Small intestine (tissue), 7 donors: ENCODE measurements around the gene GATD1. TPM values are rescaled to one million over a fixed set of nuclear protein-coding genes. Genes with fewer than 3 reads are reported as not detected.

Experiments used
- DNase-seq, 2 donors: peaks; one replicate each; pipeline versions ENCODE4 v3.0.0 to v3.0.0-alpha.2; 2013
- FAIRE-seq: peaks from 2 replicates; lab custom pipeline; 2012; peaks lifted over from hg19 to GRCh38; lab: Jason Lieb, UNC
- H3K27ac ChIP-seq, 3 donors: one replicate each; pipeline ENCODE4 v1.5.1; 2013; ENCODE audit warnings: low read length in 2 of 3, mild to moderate bottlenecking in 2 of 3, control low read depth in 1 of 3, inconsistent platforms in 1 of 3, low read depth in 1 of 3, moderate library complexity in 1 of 3
- H3K27me3 ChIP-seq, 3 donors: one replicate each; pipeline ENCODE4 v1.6.1; 2013; ENCODE audit warnings: low read length in 3 of 3, inconsistent platforms in 1 of 3; ENCODE audit not compliant: control insufficient read depth in 3 of 3, insufficient read depth in 3 of 3
- H3K36me3 ChIP-seq, 3 donors: one replicate each; pipeline ENCODE4 v1.6.1; 2013; ENCODE audit warnings: low read length in 3 of 3, inconsistent platforms in 1 of 3, low read depth in 1 of 3, mild to moderate bottlenecking in 1 of 3, moderate library complexity in 1 of 3; ENCODE audit not compliant: control insufficient read depth in 3 of 3, insufficient read depth in 2 of 3
- H3K4me1 ChIP-seq, 3 donors: one replicate each; pipeline ENCODE4 v1.6.1; 2013; ENCODE audit warnings: low read length in 2 of 3, inconsistent platforms in 1 of 3, low read depth in 1 of 3, mild to moderate bottlenecking in 1 of 3, moderate library complexity in 1 of 3; ENCODE audit not compliant: control insufficient read depth in 3 of 3, insufficient read depth in 2 of 3
- H3K4me3 ChIP-seq, 3 donors: one replicate each; pipeline ENCODE4 v1.5.1; 2013; ENCODE audit warnings: low read length in 3 of 3, control low read depth in 1 of 3, inconsistent platforms in 1 of 3, low read depth in 1 of 3, mild to moderate bottlenecking in 1 of 3, moderate library complexity in 1 of 3
- H3K9me3 ChIP-seq, 2 donors: one replicate each; pipeline ENCODE4 v1.6.1; 2013; ENCODE audit warnings: low read depth in 1 of 2, low read length in 1 of 2; ENCODE audit not compliant: control insufficient read depth in 2 of 2, insufficient read depth in 1 of 2
- WGBS, 3 donors: extraction: QIAGEN DNeasy Blood & Tissue Kit; methylation state at CpG; one replicate each; pipeline ENCODE4 v1.1.7; 2013; 5-methylcytosine and 5-hydroxymethylcytosine counted together
- polyA plus RNA-seq, 4 donors: library from polyadenylated mRNA; stranded (reverse) in 3 of 4; unstranded in 1 of 4; fragments of 200-250 nt in 3 of 4; fragments of 120-200 nt in 1 of 4; gene quantifications; one replicate each; pipeline versions ENCODE4 v1.2.1 to v1.2.3, GENCODE V29; 2013
- donor health status: healthy with polysubstance abuse.
- donor health status: control.
- donor health status: control.
- donor health status: Bipolar disorder and iron deficiency.
- donor health status: healthy.

The GATD1 gene
- polyA plus RNA-seq, 4 donors: 12.2 to 55.6 (median 29.8) TPM

DNA sequence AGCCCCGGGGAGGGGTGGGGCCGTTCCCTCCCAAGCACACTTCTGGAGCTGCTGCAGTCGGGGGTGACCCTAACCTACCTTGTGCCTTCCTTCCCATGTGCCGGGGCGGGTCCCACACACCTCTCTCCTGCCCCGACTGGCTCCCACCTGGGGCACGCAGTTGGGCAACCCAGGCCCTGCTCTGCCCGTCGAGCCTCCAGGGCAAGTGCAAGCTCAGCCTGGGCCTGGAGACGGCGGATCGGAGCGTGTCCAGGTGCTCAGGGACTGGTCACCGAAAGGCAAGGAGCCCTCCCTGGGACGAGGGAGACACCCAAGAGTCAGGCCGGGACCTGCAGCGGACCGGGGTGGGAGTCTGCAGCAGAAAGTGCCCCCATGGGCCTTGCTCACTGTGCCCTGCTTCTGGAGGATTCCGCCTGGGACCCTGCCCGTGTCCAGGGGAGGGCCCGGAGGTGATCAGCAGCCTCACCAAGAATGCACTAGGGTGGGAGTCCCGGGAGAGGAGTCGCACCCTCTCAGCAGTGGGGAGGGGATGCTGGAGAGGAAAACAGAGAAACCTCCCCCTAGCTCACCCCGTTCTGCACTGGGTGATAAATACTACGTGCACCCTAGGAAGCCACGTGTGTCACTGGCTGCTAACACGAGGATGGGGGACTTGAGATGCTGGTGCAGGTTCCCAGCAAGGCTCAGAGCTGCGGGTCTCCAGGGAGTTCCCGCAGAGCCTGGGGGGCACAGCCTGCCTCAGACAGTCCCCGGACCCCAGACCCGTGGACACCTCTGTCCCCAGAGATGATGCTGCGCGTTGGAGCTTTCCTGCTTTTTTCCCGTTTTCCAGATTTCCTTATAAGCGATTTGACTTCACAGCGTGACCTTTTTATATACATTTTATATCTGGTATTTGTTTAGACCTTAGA is 5.2 kb upstream of the GATD1 start:
- Histone ChIP-seq H3K4me3 (no peak overlapping the region), H3K4me1 (peaks cover 0 to 24% (median 3%) of the 10 kb centered on the region in 3 donors), H3K27me3 (no peaks in the 10 kb centered on the region), H3K27ac (no peak overlapping the region), H3K9me3 (no peaks in the 10 kb centered on the region), H3K36me3 (peaks cover 0 to 47% (median 0%) of the 10 kb centered on the region in 3 donors)
- DNase-seq (no peak), FAIRE-seq (no peak)
- WGBS, 3 donors: 61 to 75% (median 73%) methylated on average over 34 to 36 of the region's 36 CpGs

DNA sequence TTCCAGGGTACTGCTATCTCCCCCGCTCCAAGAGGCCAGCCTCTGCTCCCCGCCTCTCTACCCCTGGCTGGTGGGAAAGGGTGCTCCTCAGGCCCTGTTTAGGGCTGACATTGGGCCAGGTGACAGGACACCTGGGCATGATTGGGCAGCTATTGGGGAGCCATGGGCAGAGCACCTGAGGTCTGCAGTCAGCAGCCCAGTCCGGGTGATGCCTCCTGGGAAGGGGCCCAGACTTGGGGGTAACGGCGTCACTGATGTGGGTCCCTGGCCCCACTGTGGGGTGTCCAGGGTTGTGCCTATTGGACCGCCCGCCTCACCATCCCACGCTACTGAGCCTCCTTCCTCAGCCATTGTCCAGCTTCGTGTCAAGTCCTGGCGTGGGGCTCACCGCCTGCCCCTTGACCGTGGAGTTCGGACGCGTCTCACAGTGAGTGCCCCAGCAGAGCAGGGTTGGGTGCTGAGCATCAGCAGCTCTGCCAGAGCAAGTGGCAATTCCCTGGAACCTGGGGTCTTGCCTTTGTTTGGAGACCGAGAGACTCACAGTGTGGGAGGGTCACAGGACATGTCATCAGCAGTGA is 2.8 kb upstream of the GATD1 start:
- Histone ChIP-seq H3K9me3 (no peaks in the 10 kb centered on the region), H3K27me3 (no peaks in the 10 kb centered on the region), H3K27ac (no peak overlapping the region), H3K36me3 (peaks cover 0 to 46% (median 0%) of the 10 kb centered on the region in 3 donors), H3K4me3 (no peak overlapping the region), H3K4me1 (peaks cover 2 to 38% (median 6%) of the 10 kb centered on the region in 3 donors)
- FAIRE-seq (no peak), DNase-seq (no peak)
- WGBS, 3 donors: 95 to 96% (median 95%) methylated on average over 16 of the region's 16 CpGs

DNA sequence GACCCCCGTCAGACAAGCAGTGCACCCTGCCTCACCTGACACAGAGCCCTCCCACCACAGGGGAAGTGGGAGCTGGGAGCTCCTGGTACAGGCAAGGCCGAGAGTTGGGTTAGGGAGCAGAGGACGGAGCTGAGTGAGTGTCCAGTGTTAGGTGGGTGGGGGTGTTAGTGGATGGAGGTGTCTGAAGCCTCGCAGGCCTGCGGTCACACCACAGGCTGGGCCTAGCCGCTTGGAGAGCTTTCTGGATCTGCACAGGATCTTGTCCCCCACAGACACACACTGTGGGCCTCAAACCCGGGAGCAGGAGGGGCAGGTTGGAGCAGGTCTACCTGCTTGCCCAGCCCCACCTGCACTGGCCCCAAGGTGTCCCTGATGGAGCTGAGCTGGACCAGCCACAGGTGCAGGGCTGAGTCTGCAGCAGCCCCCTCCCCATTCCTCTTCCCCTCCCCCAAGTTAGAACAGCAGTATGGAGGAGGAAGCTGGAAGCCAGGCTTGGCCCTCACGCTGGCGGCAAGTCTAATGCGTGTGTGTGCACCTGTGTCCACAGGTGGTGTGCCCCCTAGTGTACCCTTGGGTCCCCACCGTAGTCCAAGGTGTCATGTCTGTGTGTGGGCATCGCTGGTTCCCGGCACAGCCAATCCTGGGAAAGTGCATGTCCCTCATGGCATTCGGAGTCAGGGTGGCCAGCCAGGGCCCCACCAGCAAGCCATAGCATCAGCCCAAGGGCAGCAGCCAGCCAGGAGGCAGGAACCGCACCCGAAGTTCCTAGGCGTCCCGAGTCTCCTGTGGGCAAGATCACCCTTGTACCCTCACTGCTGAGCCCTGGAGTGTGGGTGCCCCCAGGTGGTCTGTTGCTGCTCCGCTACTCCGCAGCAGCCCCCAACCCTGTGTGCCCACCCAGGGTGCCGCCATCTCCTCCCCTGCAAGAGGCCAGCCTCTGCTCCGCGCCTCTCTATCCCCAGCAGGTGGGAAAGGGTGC is 2.0 kb upstream of the GATD1 start:
- Histone ChIP-seq H3K27ac (no peak overlapping the region), H3K36me3 (peaks cover 0 to 52% (median 0%) of the 10 kb centered on the region in 3 donors), H3K9me3 (no peaks in the 10 kb centered on the region), H3K4me1 (peaks cover 2 to 38% (median 6%) of the 10 kb centered on the region in 3 donors), H3K4me3 (no peak overlapping the region), H3K27me3 (no peaks in the 10 kb centered on the region)
- WGBS, 3 donors: 86 to 92% (median 88%) methylated on average over 22 to 23 of the region's 23 CpGs
- DNase-seq (no peak), FAIRE-seq (no peak)

DNA sequence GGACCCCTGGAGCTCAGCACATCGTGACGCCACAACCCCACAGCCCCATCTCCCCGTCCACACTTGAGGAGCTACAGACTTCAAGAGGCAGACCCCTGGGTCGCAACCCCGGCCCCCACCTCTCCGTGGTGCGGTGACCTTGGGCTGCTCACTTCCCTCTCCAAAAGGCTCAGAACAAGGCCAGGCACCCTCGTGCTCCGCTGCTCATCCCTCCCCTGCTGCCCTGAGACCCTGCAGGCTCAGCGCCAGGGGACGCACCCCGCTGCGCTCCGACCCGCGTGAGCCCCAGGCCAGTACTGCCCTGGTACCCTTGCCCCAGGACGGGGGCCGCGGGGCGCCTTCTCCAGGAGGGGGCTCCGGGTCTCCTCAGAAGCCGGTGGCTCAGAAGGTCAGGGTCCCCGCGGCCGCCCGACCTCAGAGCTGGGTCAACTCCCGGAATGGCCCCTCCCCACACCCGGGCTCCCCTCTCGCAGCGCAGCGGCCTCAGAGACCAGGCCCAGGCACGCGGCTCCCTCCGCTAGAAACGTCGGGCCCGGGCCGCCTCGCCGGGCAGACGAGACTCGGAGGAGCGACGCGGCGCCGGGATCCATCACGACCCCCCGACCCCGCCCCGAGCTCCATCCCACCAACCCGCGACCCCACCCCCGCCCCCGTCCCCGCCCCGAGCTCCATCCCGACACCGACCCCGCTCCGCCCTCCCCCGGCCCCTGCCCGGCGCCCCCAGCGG is 563 bp downstream of the GATD1 start:
- Histone ChIP-seq H3K27ac (peak overlapping the region in 2 of 3 donors; percentile 70 to 87), H3K9me3 (no peaks in the 10 kb centered on the region), H3K4me1 (peaks cover 2 to 29% (median 6%) of the 10 kb centered on the region in 3 donors), H3K36me3 (peaks cover 0 to 69% (median 8%) of the 10 kb centered on the region in 3 donors), H3K27me3 (no peaks in the 10 kb centered on the region), H3K4me3 (peak overlapping the region; percentile 61 to 92 (median 76))
- 0 to 1% (median 0%) methylated on average over 44 to 65 of the region's 65 CpGs for WGBS, 3 donors
- DNase-seq (peak; percentile 22 to 63), FAIRE-seq (no peak)

DNA sequence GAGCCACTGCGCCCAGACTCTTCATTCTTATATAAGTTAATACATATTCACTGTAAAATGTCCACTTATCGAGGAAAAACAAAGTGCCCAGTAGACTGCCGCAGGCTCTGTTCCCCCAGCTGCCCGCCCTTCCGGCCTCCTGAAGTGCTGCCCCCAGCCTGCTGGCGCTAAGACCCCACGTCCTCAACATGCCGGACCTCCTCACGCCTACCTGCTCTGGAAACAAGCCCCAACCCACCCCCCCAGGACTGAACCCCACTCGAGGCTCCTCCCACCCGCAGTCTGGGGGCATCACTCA is 1.1 kb downstream of the GATD1 start:
- Histone ChIP-seq H3K4me3 (peak overlapping the region in 2 of 3 donors; percentile 76 to 92), H3K27ac (no peak overlapping the region)
- FAIRE-seq: no peak

DNA sequence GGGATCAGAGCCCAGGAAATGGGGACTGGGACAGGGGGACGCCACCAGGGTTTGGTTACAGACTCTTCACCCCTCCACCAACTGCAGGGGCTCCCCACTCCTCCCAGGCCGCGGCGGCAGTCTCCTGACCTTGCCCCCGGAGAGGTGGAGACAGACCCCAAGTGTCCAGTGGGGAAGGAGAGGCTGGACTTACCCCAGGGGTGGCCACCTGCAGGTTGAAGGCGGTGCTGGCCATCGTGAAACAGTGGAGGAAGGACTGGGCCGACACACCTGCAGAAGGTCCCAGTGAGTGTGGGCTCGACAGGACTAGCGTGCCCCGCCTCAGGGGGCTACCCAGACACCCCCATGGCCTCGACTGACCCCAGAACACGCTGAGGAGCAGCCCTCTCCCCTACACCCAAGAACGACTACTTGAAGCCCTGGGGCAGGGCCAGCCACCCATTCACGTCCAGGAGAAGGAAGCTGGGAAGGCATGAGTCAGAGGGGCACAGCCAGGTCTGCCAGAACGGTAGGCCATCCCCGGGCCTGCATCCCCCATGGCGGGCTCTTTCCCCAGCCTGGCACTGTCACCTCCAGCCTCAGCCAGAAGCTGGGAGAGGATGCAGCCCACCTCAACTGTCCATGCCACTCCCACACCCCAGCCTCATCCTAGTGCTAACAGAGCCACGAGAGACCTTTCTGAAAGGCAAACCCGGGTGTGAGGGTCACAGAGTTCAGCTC is 2.3 kb downstream of the GATD1 start:
- no peaks in the 10 kb centered on the region for H3K9me3 ChIP-seq
- WGBS, 3 donors: 73 to 78% (median 75%) methylated on average over 19 to 20 of the region's 20 CpGs
- H3K27ac ChIP-seq: no peak overlapping the region
- no peaks in the 10 kb centered on the region for H3K27me3 ChIP-seq
- no peak for DNase-seq
- H3K4me1 ChIP-seq: peaks cover 2 to 29% (median 6%) of the 10 kb centered on the region in 3 donors
- H3K4me3 ChIP-seq: peak overlapping the region in 1 of 3 donors; percentile 76
- no peak for FAIRE-seq
- peaks cover 9 to 75% (median 10%) of the 10 kb centered on the region in 3 donors for H3K36me3 ChIP-seq

More for the DNA sequence above, 1.1 kb downstream of the GATD1 start:
- H3K9me3 ChIP-seq: no peaks in the 10 kb centered on the region
- 29 to 37% (median 33%) methylated on average over 11 of the region's 11 CpGs for whole genome bisulfite sequencing, 3 donors
- H3K4me1 ChIP-seq: peaks cover 2 to 29% (median 6%) of the 10 kb centered on the region in 3 donors
- DNase-seq: no peak
- H3K36me3 ChIP-seq: peaks cover 0 to 71% (median 8%) of the 10 kb centered on the region in 3 donors
- H3K27me3 ChIP-seq: no peaks in the 10 kb centered on the region

DNA sequence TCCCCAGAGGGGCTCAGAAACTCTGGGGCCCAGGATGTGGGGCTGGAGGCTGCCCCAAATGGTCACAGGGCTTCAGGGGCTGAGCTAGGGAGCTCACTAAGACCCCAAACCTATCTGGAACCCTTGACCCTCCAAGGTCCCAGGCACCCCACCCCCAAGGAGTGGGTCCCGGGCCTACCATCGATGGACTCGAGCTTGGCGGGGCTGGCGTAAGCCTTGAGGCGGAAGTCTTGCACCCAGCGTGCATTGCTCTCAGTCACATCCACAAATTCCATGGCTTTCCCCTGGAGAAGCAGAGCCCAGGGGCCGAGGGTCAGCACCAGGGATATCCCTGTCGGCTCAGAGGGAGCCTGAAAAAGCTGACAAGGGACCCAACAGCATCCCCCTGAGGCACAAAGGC is 3.5 kb downstream of the GATD1 start:
- FAIRE-seq (no peak), DNase-seq (no peak)
- H3K4me3 ChIP-seq: no peak overlapping the region
- no peaks in the 10 kb centered on the region for H3K27me3 ChIP-seq
- H3K4me1 ChIP-seq: peaks cover 2 to 24% (median 6%) of the 10 kb centered on the region in 3 donors
- H3K36me3 ChIP-seq: peaks cover 9 to 74% (median 10%) of the 10 kb centered on the region in 3 donors
- no peaks in the 10 kb centered on the region for H3K9me3 ChIP-seq
- 93 to 98% (median 93%) methylated on average over 9 of the region's 9 CpGs for WGBS, 3 donors
- no peak overlapping the region for H3K27ac ChIP-seq
